NB4 (cell line): ENCODE measurements around the gene ZNF638.

Experiments used
- DNase-seq: peaks from one replicate; pipeline ENCODE4 v3.0.0; 2010; ENCODE audit warnings: low read depth
- H3K4me3 ChIP-seq: one replicate; pipeline ENCODE4 v1.5.1; 2011; ENCODE audit warnings: mild to moderate bottlenecking, low read depth, low read length, moderate library complexity
- MYC ChIP-seq: IDR thresholded peaks from 2 replicates; pipeline ENCODE4 v1.6.1; 2011; ENCODE audit warnings: low read depth, low read length
- POLR2A ChIP-seq: IDR thresholded peaks from 2 replicates; pipeline ENCODE4 v1.6.1; 2011; ENCODE audit warnings: mild to moderate bottlenecking; ENCODE audit not compliant: insufficient read length; ENCODE audit errors: extremely low read depth
- TF ChIP-seq, protein P1 (sequence below): IDR thresholded peaks from one replicate; pipeline ENCODE4 v1.5.1; 2012; ENCODE audit warnings: low read depth, low read length
- TF ChIP-seq, protein P2 (sequence below): IDR thresholded peaks from 2 replicates; pipeline ENCODE4 v1.6.1; 2011; ENCODE audit warnings: low read depth, low read length

ZNF638 gene

DNA sequence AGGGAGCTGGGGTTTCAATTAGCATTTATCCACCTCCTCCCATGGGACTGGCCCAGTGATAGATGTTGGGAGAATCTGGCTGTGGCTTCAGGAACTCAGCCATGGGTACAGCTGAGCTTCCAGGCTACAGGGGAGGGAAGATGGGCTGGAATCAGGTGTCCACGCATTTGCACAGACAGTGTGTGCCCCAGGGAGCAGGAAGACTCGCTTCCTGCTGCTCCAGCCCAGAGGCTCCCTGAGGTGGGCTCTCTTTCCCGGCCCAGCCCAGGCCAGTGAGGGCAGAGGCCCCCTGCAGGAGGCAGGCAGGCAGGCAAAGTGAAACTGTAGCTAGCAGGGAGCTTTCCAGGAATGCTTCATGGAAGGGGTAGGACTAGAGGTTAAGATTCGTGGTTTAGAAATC lies 150.5 kb downstream of the ZNF638 start:
- TF ChIP-seq MYC (no peak), POLR2A (no peak)
- TF ChIP-seq, protein P1, sequence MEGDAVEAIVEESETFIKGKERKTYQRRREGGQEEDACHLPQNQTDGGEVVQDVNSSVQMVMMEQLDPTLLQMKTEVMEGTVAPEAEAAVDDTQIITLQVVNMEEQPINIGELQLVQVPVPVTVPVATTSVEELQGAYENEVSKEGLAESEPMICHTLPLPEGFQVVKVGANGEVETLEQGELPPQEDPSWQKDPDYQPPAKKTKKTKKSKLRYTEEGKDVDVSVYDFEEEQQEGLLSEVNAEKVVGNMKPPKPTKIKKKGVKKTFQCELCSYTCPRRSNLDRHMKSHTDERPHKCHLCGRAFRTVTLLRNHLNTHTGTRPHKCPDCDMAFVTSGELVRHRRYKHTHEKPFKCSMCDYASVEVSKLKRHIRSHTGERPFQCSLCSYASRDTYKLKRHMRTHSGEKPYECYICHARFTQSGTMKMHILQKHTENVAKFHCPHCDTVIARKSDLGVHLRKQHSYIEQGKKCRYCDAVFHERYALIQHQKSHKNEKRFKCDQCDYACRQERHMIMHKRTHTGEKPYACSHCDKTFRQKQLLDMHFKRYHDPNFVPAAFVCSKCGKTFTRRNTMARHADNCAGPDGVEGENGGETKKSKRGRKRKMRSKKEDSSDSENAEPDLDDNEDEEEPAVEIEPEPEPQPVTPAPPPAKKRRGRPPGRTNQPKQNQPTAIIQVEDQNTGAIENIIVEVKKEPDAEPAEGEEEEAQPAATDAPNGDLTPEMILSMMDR: no peak
- TF ChIP-seq, protein P2, sequence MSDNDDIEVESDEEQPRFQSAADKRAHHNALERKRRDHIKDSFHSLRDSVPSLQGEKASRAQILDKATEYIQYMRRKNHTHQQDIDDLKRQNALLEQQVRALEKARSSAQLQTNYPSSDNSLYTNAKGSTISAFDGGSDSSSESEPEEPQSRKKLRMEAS: no peak
- no peak for DNase-seq
- no peak overlapping the region for H3K4me3 ChIP-seq

DNA sequence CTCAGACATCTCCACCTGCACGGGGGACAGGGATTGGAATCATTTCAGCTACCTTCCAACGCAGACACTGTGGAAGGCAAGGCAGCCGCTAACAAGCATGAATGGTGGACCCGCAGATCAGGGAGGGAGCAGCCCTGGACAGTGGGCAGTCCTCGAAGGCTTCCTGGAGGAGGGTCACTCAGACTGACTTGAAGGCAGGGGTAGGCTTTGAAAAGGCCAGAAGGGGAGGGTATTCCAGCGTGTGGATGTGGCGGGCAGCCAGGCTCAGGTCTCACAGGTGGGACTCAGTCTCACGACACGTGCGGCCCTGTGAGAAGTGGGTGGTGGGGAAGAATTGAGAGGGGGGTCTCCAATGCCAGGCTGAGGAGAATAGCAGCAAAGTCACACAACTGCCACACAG lies 151.7 kb downstream of the ZNF638 start:
- no peak overlapping the region for H3K4me3 ChIP-seq
- TF ChIP-seq POLR2A (no peak), MYC (no peak)
- TF ChIP-seq, protein P2: no peak
- TF ChIP-seq, protein P1: no peak
- no peak for DNase-seq

DNA sequence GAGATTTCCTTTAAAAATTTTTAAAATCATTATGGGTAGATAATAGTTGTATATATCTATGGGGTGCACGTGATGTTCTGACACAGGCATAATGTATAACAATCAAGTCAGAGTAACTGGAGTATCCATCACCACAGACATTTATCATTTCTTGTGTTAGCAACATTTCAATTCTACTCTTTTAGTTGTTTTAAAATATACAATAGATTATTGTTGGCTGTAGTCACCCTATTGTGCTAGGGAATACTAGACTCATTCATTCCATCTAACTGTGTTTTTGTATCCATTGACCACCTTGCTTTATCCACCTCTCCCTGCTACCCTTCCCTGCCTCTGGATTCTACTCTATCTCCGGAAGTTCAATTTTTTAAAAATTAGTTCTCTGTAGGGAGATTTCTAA lies 152.8 kb downstream of the ZNF638 start:
- DNase-seq: no peak
- TF ChIP-seq, protein P1: no peak
- TF ChIP-seq, protein P2: no peak
- TF ChIP-seq MYC: no peak
- TF ChIP-seq POLR2A: no peak
- no peak overlapping the region for H3K4me3 ChIP-seq
